ENCODE results near the gene ABHD8.

ABHD8 gene

GRCh38 chr19:17293605-17294004 is 9.6 kb downstream of the ABHD8 start:
- no peak for TF ChIP-seq CTCF (IDR thresholded peaks at IDR 0.05; ENCODE audit: borderline replicate concordance, insufficient read depth, low read depth, low read length)
- H3K4me3 ChIP-seq (ENCODE audit: low read depth, low read length) = no peak overlapping the region

GRCh38 chr19:17292301-17293074 is 10.7 kb downstream of the ABHD8 start:
- H3K4me3 ChIP-seq (ENCODE audit: low read depth, low read length) = peak overlapping the region; percentile 71
- peak; percentile 77; the same call in 1 of the 2 replicates for TF ChIP-seq CTCF (IDR thresholded peaks at IDR 0.05; ENCODE audit: borderline replicate concordance, insufficient read depth, low read depth, low read length)

GRCh38 chr19:17289489-17289888 is 13.7 kb downstream of the ABHD8 start:
- no peak for TF ChIP-seq CTCF (IDR thresholded peaks at IDR 0.05; ENCODE audit: borderline replicate concordance, insufficient read depth, low read depth, low read length)
- no peak overlapping the region for H3K4me3 ChIP-seq (ENCODE audit: low read depth, low read length)

- TF ChIP-seq CTCF (IDR thresholded peaks at IDR 0.05; ENCODE audit: borderline replicate concordance, insufficient read depth, low read depth, low read length) = no peak
- H3K4me3 ChIP-seq (ENCODE audit: low read depth, low read length) = no peak overlapping the region
Observed at GRCh38 chr19:17286752-17287151, 16.5 kb downstream of the ABHD8 start.

GRCh38 chr19:17286263-17286662 is 17.0 kb downstream of the ABHD8 start:
- H3K4me3 ChIP-seq (ENCODE audit: low read depth, low read length) = no peak overlapping the region
- no peak for TF ChIP-seq CTCF (IDR thresholded peaks at IDR 0.05; ENCODE audit: borderline replicate concordance, insufficient read depth, low read depth, low read length)

- no peak overlapping the region for H3K4me3 ChIP-seq (ENCODE audit: low read depth, low read length)
- TF ChIP-seq CTCF (IDR thresholded peaks at IDR 0.05; ENCODE audit: borderline replicate concordance, insufficient read depth, low read depth, low read length) = no peak
Observed at GRCh38 chr19:17285415-17286135, 17.6 kb downstream of the ABHD8 start.
